Activated CD8-positive, alpha-beta T cell treated with anti-CD3 and anti-CD28 coated beads for 36 hours (primary cell): Measurements from ENCODE around the gene RNASEH1. TPM values are rescaled to one million over a fixed set of nuclear protein-coding genes. Genes with fewer than 3 reads are reported as not detected.

Experiments
- ATAC-seq: fragments of 200-7000 bp; cut with Tn5 transposase; one replicate; pipeline ENCODE4 v1.10.0; 2021; ENCODE audit warnings: mild to moderate bottlenecking, moderate library complexity
- CTCF ChIA-PET: fragments of 350-600 bp; sonication (Branson Sonifier 250); formaldehyde crosslinking; loops from one replicate; lab custom pipeline; 2021; ENCODE audit warnings: antibody characterized with exemption; lab: Charles Lee
- POLR2A ChIA-PET: fragments of 350-600 bp; sonication (Branson Sonifier 250); formaldehyde crosslinking; loops from one replicate; lab custom pipeline; 2021; ENCODE audit warnings: antibody characterized with exemption; lab: Charles Lee
- DNase-seq: peaks from one replicate; pipeline ENCODE4 v3.0.0-alpha.2; 2020
- H3K27ac Mint-ChIP-seq: one replicate; pipeline ENCODE4 v1.8.0; 2021; ENCODE audit warnings: mild to moderate bottlenecking, mixed read lengths
- H3K27me3 Mint-ChIP-seq: one replicate; pipeline ENCODE4 v1.8.0; 2021; ENCODE audit warnings: mixed read lengths
- H3K36me3 Mint-ChIP-seq: one replicate; pipeline ENCODE4 v1.8.0; 2021; ENCODE audit warnings: low read depth, mixed read lengths
- H3K4me1 Mint-ChIP-seq: one replicate; pipeline ENCODE4 v1.8.0; 2021; ENCODE audit warnings: low read depth, mixed read lengths
- H3K4me3 Mint-ChIP-seq: one replicate; pipeline ENCODE4 v1.8.0; 2021; ENCODE audit warnings: mild to moderate bottlenecking, moderate library complexity, mixed read lengths
- H3K9me3 Mint-ChIP-seq: one replicate; pipeline ENCODE4 v1.8.0; 2021; ENCODE audit warnings: mixed read lengths
- CTCF ChIP-seq: fragments of 200-600 bp; IDR thresholded peaks from one replicate; pipeline ENCODE4 v1.8.0; 2022; ENCODE audit warnings: antibody characterized with exemption, mild to moderate bottlenecking
- intact Hi-C: fragments of 100-400 bp; cut with micrococcal nuclease; formaldehyde crosslinking; loops from one replicate; pipeline ENCODE4 v1.10.0; 2022
- total RNA-seq, 2 experiments: library from RNA; stranded (reverse); gene quantifications; one replicate each; pipeline ENCODE4 v1.2.3, GENCODE V29; 2021

The RNASEH1 gene
- total RNA-seq, 2 experiments from 2014 or later: 23.4 to 24.7 TPM

- POLR2A ChIA-PET: no interaction called here
- peaks cover 5% of the 10 kb centered on the region for H3K4me1 Mint-ChIP-seq
- DNase-seq (no peak), ATAC-seq (no peak)
- intact Hi-C loops: no loop called here
- H3K27me3 Mint-ChIP-seq: no peaks in the 10 kb centered on the region
- no peak overlapping the region for H3K4me3 Mint-ChIP-seq
- no peak for TF ChIP-seq CTCF
- H3K27ac Mint-ChIP-seq: no peak overlapping the region
- CTCF ChIA-PET: no interaction called here
- H3K9me3 Mint-ChIP-seq: no peaks in the 10 kb centered on the region
- H3K36me3 Mint-ChIP-seq: peaks cover 7% of the 10 kb centered on the region
These were observed 24.3 kb downstream of the RNASEH1 start for GRCh38 chr2:3533836-3534235.

GRCh38 chr2:3532941-3533340 is 25.2 kb downstream of the RNASEH1 start:
- no peak overlapping the region for H3K4me3 Mint-ChIP-seq
- H3K9me3 Mint-ChIP-seq: no peaks in the 10 kb centered on the region
- H3K27ac Mint-ChIP-seq: no peak overlapping the region
- H3K36me3 Mint-ChIP-seq: peaks cover 7% of the 10 kb centered on the region
- intact Hi-C loops: no loop called here
- DNase-seq (no peak), ATAC-seq (no peak)
- H3K4me1 Mint-ChIP-seq: peaks cover 5% of the 10 kb centered on the region
- ChIA-PET POLR2A (no interaction called here), CTCF (no interaction called here)
- TF ChIP-seq CTCF: no peak
- H3K27me3 Mint-ChIP-seq: no peaks in the 10 kb centered on the region

- no peak overlapping the region for H3K4me3 Mint-ChIP-seq
- DNase-seq (no peak), ATAC-seq (no peak)
- peaks cover 7% of the 10 kb centered on the region for H3K36me3 Mint-ChIP-seq
- POLR2A ChIA-PET: interaction anchor here (1.6 kb wide), 1 partner anchor 10 kb away, joined by 3 read pairs; no protein-coding TSS in a partner anchor
- intact Hi-C loops: no loop called here
- CTCF ChIA-PET: no interaction called here
- H3K27ac Mint-ChIP-seq: no peak overlapping the region
- TF ChIP-seq CTCF: no peak
- H3K9me3 Mint-ChIP-seq: no peaks in the 10 kb centered on the region
- no peaks in the 10 kb centered on the region for H3K4me1 Mint-ChIP-seq
- H3K27me3 Mint-ChIP-seq: no peaks in the 10 kb centered on the region
These were observed 28.7 kb downstream of the RNASEH1 start for GRCh38 chr2:3529316-3530025.

DNA sequence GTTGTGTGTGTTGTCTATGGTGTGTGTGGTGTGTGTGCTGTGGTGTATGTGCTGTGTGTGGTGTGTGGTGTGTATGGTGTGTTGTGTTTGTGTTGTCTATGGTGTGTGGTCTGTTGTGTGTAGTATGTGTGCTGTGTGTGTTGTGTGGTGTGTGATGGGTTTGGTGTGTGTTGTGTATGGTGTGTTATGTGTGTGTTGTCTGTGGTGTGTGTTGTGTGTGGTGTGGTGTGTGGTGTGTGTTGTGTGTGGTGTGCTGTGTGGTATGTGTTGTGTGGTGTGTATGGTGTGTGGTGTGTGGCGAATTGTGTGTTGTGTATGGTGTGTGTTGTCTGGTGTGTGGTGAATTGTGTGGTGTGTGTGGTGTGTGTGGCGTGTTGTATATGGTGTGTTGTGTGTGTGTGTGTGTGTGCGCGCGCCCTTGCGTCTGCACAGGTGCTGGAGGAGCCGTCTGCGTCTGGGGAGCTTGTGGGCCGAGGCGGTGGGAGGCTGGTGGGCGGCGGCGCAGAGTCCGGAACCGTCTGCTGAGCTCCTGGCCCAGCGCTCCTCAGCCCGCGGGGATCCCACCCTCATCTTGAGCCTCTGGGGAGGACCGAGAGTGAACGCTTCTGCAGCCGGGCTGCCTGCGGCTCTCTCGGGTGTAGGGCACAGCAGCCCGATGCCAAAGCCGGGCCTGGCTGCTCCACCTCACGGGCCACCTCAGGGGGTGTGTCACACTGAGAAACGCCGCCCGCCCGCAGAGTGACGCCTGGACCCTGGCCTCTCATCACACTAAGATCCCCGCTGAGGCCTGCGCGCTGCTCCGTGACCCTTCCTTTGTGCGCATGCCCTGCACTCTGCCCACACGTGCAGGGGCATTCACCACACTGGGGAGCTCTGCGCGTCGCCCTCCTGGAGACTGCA is 30.0 kb downstream of the RNASEH1 start:
- H3K27ac Mint-ChIP-seq: no peak overlapping the region
- CTCF ChIA-PET: no interaction called here
- no peak for TF ChIP-seq CTCF

DNA sequence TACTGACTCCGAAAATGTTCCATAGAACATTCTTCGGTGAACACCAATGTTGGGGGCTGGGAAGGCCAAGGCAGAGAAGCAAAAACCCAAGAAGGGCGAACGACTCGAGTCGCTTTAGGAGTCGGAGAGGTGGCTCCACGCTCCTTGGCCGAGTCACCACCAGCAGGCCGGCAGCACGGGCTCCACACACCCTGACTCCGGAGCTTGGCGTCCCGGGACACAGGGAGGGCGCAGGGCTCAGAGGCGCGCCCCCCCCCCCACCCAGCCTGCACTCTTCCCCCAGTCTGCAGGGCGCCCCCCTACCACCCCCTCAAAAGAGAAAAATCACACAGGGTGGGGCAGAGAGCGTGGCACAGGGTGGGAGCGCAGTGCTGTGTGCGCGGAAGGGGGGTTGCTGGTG is 31.3 kb downstream of the RNASEH1 start:
- Mint-ChIP-seq H3K27me3 (no peaks in the 10 kb centered on the region), H3K9me3 (no peaks in the 10 kb centered on the region), H3K27ac (no peak overlapping the region), H3K4me1 (peaks cover under 1% of the 10 kb centered on the region), H3K36me3 (no peaks in the 10 kb centered on the region), H3K4me3 (no peak overlapping the region)
- TF ChIP-seq CTCF: no peak
- ATAC-seq (no peak), DNase-seq (no peak)
- CTCF ChIA-PET: no interaction called here
- POLR2A ChIA-PET: no interaction called here
- intact Hi-C loops: no loop called here

More for the DNA sequence above, 30.0 kb downstream of the RNASEH1 start:
- POLR2A ChIA-PET: interaction anchor here (1.6 kb wide), 1 partner anchor 8 kb away, joined by 3 read pairs; no protein-coding TSS in a partner anchor
- no peaks in the 10 kb centered on the region for H3K27me3 Mint-ChIP-seq
- no peaks in the 10 kb centered on the region for H3K4me1 Mint-ChIP-seq
- no peaks in the 10 kb centered on the region for H3K9me3 Mint-ChIP-seq
- ATAC-seq: no peak
- intact Hi-C loops: no loop called here
- H3K4me3 Mint-ChIP-seq: no peak overlapping the region
- no peak for DNase-seq
- H3K36me3 Mint-ChIP-seq: no peaks in the 10 kb centered on the region
